Activated CD4-positive, CD25-positive, alpha-beta regulatory T cell treated with anti-CD3 and anti-CD28 coated beads, Interleukin-2, amount 50 U/mL, for 72 hours (primary cell): ENCODE measurements around the gene SLC66A3.
"Not testable (repeated sequence)": the region's sequence is repeated elsewhere in the genome, so short reads cannot be mapped to it uniquely, and the experiment has no call there.

ENCODE experiments used
- DNase-seq: peaks from one replicate; pipeline ENCODE4 v3.0.0; 2021

The SLC66A3 gene

GRCh38 chr2:11165046-11165445, 9.8 kb downstream of the SLC66A3 start:
- DNase-seq, result not testable (repeated sequence)

DNA sequence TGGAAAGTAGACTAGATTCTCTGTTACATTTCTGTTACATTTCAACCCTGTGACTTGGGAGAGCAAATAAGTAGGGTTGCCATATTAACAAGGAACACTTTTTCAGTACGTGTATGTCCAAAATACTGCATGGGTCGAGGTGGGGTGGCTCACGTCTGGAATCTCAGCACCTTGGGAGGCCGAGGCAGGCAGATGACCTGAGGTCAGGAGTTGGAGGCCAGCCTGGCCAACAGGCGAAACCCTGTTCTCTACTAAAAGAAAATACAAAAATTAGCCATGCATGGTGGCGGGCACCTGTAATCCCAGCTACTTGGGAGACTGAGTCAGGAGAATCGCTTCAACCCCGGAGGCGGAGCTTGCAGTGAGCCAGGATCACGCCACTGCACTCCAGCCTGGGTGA, 11.2 kb downstream of the SLC66A3 start:
- DNase-seq, result no peak

DNA sequence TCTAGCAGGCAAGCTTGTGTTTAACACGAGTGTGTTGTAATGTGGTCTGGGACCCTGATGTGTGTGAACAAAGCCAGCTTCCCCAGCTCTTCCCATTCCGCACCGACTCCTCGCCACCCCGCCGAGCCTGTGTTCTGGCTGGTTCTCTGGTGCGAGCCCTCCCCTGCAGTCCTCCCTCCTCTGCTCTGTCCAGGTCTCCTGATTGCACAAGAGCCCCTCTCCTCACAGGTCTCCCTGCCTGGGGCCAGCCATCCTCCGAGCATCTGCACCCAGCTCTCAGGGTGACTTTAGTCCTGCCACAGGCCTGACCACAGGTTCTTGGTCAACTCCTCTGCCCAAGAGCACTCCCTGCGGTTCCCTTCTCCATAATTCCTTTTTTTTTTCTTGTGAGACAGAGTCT, 13.2 kb downstream of the SLC66A3 start:
- DNase-seq, result no peak

- DNase-seq, result no peak
Measured at GRCh38 chr2:11169333-11169732, 14.1 kb downstream of the SLC66A3 start.

GRCh38 chr2:11174222-11174621, 19.0 kb downstream of the SLC66A3 start:
- no peak for DNase-seq

GRCh38 chr2:11175293-11175795, 20.1 kb downstream of the SLC66A3 start:
- DNase-seq, result no peak

DNA sequence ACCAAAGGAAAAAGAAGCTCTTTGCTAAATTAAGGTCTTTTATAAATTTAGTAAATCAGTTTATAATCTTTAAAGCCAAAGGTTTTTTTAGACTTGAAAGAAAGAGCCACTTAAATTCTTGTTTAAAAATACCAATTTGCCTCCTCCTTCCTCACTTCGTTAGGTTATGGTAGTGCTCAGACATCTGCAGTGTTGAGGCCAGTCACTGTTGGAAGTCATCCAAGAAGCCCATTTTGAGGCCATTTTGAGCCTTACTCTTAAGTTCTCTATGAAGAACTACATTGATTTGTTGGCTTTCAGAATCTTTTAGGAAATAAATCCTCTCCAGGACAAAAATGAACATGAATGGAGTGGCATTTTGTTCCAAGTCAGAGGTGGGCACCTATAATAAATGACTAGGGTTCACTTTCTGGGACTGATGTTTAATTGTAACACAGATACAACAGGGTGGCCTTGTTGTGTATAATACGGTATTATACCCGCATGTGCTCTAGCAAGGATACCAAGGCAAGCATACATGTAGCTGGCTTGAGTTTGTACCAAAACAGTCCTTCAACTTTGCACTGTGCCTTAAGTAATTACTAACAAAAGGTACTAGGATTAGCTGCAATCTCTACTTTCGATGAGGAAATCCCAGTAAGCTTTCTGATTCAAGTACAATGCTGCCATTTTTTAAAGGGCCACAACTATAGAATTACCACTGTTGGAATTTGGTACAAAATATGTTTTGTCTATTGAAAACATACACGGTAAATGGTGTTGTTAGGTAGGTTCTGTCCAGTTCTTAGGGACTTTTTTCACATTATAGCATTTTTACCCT, 22.8 kb downstream of the SLC66A3 start:
- no peak for DNase-seq

DNA sequence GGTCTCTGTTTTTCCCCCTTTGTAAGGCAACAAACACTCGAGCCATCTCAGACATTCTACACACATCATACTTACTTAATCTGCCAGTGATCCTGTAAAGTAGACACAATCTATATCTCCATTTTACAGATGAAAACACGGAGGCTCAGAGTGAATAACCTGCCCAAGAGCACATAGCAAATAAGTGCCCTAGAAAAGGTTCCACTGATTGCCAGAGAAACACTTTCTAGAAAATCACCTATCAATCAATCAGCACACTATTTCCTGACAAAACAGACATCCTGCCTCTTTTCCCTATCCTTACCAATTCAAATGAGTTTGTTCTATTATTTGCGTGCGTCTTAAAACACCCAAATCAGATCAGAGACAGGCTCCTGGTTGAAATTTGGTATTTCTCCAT, 23.9 kb downstream of the SLC66A3 start:
- no peak for DNase-seq

DNA sequence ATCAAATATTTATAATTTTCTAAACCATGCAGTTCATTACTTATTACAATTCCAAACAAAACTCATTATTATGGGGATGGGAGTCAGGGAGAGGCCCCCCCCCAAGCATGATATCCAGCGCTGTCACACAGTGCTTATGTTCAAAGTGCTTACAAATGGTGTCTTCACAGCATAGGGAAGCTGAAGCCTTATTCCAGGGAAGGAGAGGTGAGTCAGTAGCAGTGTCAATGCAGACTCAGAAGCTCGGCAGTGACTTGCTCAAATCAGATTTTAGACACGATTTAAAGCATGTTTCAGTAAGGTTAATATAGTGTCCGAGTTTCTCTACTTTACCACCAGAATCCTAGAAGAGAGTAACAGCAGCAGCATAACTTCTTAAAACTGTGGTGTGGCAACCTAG, 24.6 kb downstream of the SLC66A3 start:
- no peak for DNase-seq

- no peak for DNase-seq
Measured at GRCh38 chr2:11180653-11181052, 25.4 kb downstream of the SLC66A3 start.

DNA sequence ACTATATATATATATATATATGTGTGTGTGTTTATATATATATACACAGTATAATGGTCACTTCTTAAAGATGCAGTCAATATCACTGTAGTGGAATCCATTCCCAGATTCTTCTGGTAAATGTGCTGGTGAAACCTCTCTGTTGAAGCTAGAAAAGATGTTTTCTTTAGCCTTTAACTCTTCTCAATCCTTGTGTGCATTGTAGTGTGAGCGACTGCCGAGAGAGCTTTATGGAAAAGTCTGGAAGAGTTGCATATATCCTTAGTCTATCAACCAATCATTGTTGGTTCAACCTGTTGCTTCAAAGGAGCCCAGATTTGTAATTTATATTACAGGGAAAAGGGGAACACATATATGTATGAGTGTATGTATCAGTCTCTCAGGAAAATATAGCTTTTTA, 27.7 kb downstream of the SLC66A3 start:
- no peak for DNase-seq

GRCh38 chr2:11186145-11186544, 30.9 kb downstream of the SLC66A3 start:
- no peak for DNase-seq

DNA sequence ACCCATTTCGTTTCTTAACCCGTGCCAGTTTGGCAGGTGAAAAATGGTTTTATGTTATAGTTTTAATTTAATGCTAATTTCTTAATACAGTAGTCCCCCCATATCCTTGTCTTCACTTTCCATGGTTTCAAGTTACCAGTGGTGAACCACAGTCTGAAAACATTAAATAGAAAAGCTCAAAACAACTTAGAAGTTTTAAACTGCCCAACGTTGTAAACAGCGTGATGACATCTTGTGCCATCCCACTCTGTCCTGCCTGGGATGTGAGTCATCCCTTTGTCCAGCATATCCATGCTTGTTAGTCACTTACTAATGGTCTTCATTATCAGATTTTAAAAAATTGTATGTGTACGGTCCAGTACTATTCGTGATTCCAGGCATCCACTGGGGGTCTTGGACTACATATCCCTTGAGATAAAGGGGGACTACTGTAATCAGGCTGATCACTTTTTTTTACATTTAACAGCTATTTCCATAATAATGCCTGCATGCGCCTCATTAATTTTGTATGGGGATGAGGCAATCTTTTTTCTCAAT, 31.9 kb downstream of the SLC66A3 start:
- no peak for DNase-seq

- no peak for DNase-seq
Measured at GRCh38 chr2:11187731-11188130, 32.5 kb downstream of the SLC66A3 start.

DNA sequence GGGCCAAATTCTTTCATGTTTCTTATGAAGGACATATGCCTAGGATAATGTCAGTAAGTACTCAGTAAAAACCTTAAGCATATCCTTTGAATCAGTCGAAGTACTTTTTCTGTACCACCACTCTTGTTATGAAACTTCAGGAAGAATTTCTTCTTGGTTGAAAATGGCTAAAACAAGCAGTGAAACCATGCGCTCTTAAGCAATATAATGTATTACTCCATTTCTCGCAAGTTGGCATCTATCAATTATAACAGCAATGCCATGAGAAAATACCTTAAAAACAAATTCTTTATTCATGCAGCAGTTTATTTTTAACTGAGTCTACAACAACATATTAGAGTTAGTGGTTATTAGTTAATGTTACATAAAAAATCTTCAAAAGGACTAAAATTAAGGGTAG, 41.0 kb downstream of the SLC66A3 start:
- DNase-seq, result no peak

DNA sequence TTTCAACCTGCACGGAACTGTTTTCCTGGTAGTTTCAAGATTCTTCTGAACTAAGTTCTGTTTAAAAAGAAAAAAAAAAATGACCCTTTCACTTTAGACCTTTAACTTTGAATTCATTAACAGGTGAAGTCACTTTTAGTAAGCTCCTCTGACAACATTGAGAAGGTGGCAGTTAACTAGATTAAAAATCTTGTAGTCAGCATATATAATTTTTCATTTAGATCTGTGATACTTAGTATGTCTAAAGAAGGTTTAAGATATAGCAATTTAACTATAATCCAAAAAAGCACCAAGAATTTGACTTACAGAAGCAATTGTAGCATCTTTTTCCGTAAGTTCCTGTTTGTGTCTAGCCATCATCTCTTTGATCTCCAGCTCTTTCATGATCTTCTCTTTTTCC, 45.4 kb downstream of the SLC66A3 start:
- DNase-seq, result no peak

DNA sequence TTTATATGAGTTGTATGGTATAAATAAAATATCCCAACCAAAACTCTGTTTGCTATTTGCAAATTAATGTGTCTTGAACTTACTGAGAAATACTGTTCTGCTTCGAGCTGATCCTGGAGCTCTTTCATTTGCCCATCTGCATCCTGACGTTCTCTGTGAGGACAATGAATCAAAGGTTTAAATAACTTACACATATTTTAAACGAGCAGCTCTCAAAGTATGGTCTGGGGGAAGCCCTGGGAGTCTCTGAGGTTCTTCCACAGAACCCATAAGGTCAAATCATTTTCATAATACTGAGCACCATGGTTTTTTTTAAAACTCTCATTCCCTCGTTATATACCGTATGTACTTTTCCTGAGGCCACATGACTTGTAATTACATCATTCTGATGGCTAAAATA, 46.7 kb downstream of the SLC66A3 start:
- no peak for DNase-seq

DNA sequence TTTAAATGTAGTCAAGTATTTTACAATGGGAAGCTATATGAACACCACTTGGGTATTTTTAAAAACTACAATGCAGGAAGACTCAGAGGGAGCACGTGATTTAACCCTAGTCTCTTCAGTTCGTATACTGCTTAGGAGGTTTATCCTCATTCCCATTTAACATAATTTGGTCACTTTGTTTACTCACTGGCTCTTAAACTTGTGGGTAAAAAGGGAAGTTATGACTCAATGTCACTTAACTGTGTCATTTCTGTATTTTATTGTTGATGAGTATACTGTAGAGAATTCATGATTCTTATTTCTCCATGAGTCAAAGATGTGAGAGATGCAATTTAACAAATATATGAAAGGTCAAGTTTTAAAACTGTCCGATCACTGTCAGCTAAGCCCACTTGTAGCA, 48.2 kb downstream of the SLC66A3 start:
- no peak for DNase-seq

DNA sequence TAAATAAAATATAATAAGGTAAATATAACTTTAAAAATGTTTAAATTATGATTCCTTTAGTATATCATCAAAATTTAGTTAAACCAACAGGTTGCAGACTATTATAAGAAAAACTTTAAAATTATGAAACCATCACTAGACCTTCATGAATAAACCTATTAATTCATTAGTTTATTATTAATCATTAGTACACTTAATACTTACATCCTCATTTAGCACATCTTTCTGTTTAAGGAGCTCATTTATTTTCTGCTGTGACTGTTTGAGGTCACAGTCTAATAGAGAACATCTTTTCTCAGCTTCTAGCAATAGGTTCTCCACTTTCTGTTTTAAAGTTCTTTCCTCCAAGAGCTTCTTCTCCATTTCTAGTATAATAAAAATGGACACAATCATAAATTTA, 52.8 kb downstream of the SLC66A3 start:
- no peak for DNase-seq

DNA sequence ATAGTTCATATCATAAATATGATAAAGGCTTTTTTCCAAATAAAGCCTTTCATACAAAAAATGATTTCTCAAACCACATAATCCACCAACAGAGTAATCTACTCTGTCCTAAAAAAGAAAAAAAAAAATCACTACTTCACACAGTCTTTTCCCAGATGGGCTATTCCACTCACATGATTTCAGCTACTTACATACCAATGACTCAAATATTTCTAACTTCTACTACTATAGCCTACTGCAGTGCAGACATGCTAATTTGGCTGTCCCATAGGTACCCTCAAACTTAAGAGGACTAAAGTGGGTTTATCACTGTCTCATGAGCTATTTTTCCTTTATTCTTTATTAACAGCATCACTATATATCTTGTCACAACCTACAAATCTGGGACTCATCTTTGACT, 57.4 kb downstream of the SLC66A3 start:
- no peak for DNase-seq

GRCh38 chr2:11213090-11213638, 57.9 kb downstream of the SLC66A3 start:
- no peak for DNase-seq

- DNase-seq, result no peak
Measured at GRCh38 chr2:11213975-11214374, 58.7 kb downstream of the SLC66A3 start.

- no peak for DNase-seq
Measured at GRCh38 chr2:11214770-11215169, 59.5 kb downstream of the SLC66A3 start.

GRCh38 chr2:11215407-11215806, 60.1 kb downstream of the SLC66A3 start:
- DNase-seq, result no peak
